NCI-H1092 treated with DMSO at 0.1 percent for 48 hours (cell line): ENCODE results near the gene CBARP.

Source experiments
- DNase-seq: peaks from one replicate; lab custom pipeline; 2025; lab: John Stamatoyannopoulos, UW

CBARP gene

DNA sequence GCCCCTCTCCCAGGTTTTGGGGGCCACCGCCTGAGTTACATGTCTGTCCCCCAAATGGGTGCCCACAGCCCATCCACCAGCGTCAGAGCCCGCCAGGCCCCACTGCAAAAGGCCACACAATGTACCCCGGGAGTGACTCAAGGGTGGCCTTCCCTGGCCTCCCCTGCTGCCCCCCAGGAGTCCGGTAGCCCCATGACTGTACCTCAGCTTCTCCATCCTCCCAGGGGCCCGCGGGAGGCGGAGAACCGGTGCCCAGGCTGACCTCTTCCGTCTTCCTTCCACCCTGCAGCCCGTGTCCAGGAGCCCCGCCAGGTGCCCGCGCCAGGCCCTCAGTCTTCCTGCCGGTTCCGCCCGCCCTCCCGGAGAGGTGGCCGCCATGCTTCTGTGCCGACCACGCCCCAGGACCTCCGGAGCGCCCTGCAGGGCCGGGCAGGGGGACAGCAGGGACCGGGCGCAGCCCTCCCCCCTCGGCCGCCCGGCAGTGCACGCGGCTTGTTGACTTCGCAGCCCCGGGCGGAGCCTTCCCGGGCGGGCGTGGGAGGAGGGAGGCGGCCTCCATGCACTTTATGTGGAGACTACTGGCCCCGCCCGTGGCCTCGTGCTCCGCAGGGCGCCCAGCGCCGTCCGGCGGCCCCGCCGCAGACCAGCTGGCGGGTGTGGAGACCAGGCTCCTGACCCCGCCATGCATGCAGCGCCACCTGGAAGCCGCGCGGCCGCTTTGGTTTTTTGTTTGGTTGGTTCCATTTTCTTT is 10.3 kb downstream of the CBARP start:
- DNase-seq, result no peak

DNA sequence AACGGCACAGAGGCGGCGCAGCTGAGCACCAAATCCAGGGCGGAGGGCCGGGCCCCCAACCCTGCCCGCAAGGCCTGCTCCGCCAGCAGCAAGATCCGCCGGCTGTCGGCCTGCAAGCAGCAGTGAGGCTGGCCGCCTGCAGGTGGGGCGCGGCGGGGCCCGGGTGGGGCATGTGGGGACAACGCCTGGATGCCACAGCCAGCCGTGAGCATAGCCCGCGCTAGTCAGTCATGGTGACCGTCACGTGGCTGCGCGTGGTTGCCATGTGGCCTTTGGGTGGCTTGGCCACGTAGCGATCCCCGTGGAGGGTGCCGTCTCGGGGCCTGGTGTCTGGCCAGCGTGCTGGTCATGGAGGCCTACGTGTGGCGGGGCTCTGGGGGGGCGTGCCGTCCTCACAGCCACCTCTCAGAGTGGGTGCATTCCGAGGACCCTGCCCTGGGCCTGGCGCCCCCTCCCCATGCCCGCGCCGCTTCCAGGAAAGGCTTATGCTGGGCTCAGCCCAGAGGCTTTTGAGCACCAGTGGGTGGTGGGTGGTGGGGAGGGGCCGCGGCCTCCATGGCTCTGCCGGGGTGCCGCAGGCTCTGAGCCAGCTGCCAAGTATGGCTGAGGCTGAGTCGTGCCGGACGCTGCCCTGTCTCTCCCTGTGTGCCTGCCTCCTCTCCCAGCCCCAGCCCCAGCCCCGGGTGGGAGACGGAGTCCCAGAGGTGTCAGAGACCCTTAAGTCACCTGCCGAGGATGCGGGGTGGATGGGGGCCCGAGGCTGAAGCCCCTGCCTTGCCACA is 11.1 kb downstream of the CBARP start:
- DNase-seq, result no peak

DNA sequence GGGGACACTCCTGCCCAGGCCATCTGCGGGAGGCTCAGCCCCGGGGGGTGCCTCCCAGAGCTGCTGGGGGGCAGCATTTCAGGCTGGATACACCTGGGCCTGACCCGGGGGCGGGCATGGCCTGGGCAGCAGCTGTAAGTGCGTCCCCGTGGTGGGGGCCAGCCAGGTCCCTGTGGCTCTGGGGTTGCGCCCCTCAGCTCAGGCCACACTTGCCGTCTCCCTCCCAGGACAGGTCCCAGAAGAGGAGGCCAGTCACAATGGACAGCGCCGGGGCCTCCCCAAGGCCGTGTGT is 11.6 kb downstream of the CBARP start:
- DNase-seq, result no peak

DNA sequence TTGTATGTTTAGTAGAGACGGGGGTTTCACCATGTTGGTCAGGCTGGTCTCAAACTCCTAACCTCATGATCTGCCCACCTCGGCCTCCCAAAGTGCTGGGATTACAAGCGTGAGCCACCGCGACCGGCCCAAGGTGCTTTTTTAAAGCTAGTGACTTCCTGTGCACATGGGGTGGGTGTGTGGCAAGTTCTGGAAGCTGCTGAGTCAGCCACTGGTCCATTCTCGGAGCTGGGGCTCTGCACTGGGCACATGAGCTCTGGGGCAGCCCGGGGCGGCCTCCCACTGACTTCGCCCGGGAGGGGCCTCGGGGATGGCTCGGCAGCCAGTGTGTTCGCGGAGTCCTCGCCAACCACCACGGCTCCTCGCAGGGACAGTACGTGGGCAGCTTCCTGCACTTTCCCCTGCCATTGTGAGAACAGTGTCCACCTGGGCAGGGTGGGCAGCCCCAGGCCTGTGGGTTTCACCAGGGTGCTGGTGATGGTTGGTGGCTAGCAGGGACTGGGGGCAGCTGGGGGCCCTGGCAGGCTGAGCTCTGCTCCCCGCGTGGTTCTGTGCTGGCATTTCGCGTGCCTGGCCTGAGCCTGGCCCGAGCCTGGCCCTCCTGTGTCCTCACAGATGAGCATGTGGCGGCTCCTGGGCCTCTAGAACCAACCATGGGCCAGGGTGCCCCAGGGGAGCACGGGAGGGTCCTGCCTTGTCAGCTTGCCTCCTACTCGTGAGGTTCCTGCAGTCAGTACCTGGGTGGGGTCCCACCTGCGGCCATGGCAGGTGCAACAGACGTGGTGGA is 12.2 kb downstream of the CBARP start:
- no peak for DNase-seq

DNA sequence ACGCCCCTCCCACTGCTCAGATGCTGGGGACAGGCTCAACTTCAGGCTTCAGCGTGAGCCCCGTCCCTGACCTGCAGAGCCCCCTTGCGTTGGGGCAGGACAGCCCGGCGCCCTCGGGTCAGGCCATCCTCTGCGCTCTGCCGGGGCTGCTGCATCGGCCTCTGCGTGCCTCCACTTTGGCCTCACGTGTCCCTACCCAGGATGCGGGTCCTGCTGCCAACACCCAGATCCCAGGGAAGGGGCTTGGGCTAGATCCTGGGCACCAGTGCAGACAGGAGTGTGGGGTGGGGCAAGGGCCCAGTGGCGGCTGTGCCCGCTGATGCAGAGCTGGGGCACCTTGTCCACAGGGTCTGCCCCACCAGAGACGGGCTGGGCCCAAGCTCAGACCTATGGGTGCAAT is 13.0 kb downstream of the CBARP start:
- DNase-seq, result no peak

DNA sequence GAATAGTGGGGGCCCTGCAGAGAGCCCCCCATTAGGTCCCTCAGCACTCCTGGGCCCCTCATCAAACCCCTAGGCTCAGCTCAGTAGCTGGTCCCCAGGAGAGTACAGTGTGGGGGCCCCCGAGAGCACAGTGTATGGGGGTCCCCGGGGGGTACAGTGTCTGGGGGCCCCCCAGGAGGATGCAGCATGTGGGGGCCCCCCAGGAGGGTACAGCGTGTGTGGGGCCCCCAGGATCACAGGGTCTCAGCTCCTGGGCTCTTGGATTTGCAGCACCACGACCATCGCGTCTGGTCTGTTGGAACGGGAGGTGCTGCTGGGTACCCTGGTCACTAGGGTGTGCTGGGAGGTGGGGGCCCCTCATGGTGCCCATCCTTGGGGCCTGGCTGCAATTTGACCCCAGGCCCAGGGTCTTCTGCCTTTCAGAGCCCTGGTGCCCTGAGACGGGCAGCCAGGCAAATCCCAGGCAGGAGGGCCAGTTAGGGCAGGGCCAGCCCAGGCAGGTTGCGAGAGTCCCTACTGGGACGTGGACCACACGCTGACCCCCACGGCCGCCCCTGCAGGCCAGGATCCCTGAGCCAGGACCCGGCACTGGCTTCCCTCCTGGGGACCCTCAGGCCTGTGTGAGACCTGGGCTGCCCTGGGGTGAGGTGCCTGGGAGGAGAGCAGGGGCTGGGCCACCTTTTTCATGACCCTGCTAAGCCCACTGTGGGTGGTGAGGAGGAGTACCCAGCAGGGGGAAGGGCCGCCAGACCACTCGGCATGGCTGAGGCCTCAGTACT is 13.6 kb downstream of the CBARP start:
- DNase-seq, result no peak

DNA sequence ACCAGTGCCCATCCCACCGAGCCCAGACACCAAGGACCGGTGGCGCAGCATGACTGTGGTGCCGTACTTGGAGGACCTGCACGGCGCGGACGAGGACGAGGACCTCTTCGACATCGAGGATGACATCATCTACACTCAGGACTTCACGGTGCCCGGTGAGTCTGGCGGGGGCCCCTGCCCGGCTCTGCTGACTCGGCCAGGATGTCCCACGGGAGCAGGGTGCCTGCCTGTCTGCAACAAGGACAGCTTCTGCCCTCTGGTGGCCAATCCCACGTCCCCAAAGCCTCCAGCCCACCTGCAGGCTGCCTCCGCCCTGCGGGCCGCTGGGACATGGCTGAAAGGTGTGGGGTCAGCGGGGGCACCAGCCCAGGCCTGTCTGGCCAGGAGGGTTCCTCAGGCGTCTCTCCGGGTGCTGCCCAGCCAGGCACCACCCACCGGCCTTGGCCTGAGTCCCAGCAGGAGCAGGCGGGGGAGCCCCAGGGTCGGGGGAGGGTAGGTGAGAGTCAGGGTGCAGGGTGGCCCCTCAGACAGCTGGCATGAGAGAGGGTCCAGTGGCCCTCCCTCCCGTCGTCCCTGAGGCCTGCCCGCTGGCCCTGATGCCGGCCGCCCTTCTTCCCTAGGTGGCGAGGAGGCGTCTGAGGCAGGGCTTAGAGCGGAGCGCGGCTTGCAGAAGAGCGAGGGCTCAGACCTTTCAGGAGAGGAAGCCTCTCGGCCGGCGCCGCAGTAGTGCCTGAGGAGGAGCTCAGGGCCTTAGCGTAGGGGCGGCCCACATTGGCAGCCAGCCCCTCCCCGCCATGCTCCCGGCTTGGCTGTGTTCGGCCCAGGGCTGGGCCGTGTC is 14.6 kb downstream of the CBARP start:
- no peak for DNase-seq

DNA sequence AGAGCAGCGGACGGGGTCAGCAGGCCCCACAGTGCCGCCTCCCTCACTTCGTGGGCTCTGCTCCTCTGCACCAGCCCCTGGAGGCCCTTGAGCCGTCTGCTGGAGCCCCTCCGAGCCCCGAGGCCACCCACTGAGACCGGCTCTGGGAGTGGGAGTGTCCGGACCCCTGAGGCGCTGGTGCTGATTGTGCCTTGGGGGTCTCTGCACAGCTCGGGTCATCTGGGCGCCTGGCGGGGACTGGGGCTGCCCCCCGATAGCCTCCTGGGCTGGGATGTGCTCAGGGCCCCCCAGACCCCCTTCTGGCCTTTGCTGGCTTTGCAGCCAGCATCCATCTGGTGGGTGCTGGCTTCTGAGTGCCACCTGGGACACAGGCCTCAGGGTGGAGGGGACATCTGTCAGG is 15.4 kb downstream of the CBARP start:
- DNase-seq, result no peak

DNA sequence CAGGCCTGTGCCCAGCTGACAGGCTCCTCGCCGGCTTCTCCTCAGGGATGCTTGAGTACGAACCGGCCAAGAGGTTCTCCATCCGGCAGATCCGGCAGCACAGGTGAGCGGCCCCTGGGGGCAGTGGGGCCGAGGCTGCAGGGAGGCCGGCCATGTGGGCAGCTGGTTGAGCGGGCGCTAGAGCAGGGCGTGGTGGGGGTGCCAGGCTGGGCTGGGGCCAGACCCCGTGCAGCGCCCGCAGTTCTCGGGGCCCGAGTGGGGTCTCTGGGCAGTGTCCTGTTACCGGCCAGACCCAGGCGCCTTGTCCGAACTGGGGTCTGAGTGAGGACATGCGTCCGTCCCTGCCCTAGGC is 15.9 kb downstream of the CBARP start:
- no peak for DNase-seq

DNA sequence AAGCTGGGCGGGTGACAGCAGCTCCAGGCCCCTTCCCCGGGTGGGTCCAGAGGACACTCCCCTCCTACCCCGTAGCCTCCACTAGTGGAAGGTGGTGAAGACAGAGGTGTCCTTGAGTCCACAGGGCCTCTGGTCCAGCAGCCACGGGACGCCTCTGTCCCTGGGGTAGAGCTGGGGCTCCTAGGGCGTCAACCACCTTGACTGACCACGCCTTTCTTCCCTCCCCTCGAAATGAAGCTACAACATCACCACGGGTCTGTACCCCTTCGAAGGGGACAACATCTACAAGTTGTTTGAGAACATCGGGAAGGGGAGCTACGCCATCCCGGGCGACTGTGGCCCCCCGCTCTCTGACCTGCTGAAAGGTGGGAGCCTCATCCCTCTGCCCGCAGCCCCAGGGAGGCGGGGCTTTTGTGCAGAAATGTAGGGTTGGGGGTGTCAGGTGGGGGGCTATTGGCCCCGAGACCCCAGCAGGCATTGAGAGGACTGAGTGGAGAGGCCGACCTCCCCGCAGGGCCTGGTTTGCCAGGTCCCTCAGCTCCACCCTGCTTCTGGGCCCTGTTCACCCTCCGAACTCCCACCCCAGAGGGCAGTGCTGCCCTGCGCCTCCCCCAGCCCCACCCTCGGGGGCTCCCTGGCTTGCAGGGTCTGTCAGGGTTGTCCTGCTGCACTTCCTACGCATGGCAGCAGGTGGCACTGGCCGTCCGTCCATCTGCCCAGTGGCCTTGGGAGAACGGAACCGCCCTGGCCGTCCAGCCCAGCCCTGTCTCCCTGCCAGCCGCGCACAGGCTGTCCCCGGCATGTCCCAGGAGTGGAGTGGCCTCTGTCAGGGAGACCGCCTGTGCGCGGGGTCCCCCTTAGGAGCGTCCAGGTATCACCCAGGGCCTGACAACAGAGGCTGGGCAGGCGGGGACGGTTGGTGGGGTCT is 16.6 kb downstream of the CBARP start:
- DNase-seq, result no peak

DNA sequence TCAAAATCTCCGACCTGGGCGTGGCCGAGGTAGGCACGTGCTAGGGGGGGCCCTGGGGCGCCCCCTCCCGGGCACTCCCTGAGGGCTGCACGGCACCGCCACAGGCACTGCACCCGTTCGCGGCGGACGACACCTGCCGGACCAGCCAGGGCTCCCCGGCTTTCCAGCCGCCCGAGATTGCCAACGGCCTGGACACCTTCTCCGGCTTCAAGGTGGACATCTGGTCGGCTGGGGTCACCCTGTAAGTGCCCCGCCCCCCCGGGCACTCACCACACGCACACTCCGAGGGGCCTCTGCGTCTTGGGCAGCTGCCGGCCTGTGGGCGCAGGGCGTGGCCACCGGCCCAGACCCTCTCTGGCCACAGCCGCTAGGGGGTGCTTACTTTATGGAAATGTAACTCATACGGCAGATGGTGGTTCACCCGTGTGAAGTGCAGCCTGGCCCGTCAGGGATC is 17.3 kb downstream of the CBARP start:
- DNase-seq, result no peak

DNA sequence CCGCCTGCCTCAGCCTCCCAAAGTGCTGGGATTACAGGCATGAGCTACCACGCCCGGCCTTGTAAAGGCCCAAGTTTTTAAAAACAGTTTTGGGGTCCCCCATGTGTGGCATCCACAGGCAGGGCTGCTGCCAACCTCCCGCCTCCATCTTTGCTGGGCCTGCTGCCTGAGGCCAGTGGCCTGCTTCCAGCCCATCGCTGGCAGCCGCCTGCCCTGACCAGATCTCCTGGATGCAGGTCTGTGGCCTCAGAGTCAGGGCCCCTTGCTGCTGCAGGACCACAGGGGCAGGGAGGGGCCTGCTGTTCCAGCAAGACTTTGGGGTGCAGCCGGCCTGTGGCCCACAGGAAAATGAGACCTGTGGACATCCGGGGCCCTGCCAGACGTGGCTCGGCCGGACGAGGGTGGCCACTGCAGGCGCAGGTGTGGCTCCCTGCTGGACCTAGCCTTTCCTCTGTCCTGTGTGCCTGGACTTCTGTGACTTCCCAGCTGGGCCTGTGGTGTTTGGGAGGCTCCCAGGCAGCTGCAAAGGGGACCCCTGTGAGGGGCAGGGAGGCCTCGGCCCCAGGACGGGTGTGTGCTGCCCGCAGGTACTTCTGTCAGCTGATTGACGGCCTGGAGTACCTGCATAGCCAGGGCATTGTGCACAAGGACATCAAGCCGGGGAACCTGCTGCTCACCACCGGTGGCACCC is 17.9 kb downstream of the CBARP start:
- DNase-seq, result no peak

DNA sequence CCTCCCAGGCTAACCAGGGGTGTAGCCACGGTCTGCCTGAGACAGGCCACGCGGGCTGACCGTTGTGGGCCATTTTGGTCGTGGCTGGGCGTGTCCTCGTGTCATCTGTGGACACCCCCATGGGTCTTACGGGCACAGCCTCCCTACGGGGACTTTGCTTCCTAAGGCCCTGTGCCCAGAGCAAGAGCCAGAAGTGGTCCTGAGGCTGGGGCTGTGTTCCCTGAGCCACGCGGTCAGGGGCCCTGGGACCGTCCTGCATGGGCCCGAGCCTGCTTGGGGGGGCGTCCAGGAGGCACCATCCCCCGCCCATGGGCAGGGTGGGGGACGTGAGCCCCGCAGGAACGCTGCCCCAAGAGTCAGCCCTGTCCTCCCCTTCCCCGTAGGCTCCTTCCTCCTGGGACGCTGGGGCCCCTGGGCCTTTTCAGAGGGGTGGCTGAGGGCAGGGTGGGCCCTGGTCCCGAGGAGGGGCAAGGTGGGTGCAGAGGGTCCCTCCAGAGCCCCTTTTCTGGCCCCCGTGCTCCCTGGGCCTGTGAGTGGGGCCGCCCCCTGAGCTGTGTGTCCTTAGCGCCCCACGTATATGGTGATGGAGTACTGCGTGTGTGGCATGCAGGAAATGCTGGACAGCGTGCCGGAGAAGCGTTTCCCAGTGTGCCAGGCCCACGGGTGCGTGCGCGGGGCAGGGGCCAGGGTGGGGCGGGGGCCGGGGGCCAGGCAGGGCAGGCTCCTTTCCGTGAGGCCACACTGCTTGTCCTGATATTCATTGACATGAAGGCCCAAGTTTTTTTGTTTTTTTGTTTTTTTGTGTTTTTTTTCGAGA is 18.8 kb downstream of the CBARP start:
- no peak for DNase-seq

DNA sequence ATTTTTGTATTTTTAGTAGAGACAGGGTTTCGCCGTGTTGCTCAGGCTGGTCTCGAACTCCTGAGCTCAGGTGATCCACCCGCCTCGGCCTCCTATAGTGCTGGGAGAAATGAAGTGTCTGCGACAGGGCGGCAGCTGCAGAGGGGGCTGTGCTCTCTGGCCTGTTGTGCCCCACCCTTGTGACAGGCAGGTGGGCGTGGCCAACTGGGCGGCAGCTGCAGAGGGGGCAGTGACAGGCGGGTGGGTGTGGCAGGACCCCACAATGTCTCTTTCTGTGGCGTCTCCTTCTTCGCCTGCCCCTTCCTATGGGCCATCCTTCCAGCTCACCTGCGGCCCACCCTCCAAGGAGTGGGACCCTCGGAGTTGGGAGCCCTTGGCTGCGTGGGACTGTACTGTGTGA is 20.4 kb downstream of the CBARP start:
- no peak for DNase-seq

DNA sequence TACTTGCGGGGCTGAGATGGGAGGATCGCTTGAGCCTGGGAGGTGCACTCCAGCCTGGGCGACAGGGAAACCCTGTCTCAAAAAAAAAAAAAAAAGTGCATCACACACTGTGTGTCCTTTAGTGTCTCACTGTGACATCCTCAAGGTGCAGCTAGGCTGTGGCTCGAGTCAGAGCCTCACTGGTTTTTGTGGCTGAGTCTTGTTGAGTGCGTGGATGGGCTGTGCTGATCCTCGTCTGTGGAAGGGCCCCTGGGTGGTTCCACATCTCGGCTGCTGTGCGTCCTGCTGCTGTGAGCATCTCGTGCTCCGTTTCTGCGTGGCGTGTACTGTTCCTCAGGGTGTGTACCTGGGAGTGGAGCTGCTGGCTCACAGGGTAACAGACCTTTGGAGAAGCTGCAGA is 21.0 kb downstream of the CBARP start:
- DNase-seq, result no peak

DNA sequence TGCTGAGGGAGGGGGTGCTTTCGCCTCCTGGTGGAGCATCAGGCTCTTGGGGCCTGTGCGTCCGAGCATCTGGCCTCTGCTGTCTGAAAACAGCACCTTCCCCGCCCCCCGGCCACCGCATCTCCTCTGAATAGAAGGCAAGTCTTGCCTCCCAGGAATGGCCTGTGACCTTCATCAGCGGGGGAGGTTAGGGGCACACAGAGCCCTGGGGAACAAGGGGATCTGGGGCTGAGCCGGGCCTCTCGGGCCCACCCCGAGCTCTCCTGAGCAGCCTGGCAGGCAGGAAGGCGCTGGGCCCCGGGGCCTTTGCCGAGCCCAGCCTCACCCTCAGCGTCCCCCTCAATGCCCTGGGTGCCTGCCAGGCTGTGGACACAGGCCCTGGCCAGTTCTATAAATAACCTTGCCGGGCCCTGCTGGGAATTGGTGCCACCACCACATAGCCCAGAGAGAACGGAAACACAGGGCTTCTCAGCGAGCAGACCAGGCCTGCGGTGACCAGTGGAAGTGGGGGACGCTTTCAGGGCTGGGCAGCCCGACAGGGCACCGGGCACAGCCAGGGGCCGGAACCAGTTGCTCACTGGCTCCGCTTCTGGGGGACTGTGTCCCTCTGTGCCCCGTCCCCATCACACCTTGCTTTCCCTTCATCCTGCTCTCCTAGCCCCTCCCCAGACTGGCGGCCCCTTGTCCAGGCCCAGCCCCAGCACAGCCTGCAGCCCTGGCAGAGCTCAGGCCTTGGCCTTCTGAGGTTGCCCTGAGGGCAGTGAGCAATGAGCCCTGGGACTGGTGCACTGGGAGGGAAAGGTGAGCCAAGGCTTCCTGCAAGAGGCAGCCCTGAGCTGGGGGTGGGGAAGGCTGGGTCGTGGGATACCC is 22.7 kb downstream of the CBARP start:
- no peak for DNase-seq

DNA sequence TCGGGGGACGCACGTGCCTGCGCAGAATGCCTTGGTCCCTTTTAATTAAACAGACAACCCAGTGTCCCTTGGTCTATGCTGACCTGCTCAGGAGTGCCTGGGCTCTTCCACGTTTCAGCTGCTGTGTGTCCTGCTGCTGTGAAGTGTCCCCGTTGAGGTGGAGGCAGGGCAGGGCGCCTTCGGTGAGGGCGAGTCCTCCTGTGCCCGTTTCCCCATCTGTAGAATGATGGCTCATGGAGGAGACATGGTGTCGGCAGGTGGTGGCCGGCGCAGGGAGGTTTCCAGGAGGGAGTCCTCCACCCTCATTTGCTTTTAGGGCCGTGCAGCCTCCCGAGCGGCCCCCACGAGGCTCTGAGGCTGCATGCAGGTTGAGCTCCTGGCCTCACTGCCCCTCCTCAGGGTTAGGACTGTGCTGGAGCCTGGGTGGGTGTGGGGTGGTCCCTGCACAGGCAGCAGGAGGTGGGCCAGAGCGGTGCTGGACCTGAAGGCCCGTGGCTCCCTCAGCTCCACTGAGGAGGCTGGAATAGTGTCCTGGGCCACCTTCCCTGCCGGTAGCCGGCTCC is 23.4 kb downstream of the CBARP start:
- DNase-seq, result no peak
